GM23338 (cell line): ENCODE data around the gene NSMCE4A. TPM values are rescaled to one million over a fixed set of nuclear protein-coding genes. Genes with fewer than 3 reads are reported as not detected.

Experiments used
- ATAC-seq: fragments of 200-7000 bp; cut with Tn5 transposase; 3 replicates; pipeline ENCODE4 v1.9.1; 2020
- DNase-seq: peaks from one replicate; pipeline ENCODE4 v3.0.0-alpha.2; 2015; ENCODE audit warnings: low spot score
- H2AFZ ChIP-seq: fragments of 200-600 bp; sonication (generic); 2 replicates; pipeline ENCODE4 v1.8.0; 2016; ENCODE audit warnings: antibody characterized with exemption, mild to moderate bottlenecking, moderate library complexity
- H3F3A ChIP-seq: fragments of 200-600 bp; sonication (generic); replicated peaks from 2 replicates; pipeline ENCODE4 v1.8.0; 2017; ENCODE audit warnings: antibody characterized with exemption, mixed run types, low read depth
- H3K27ac ChIP-seq: fragments of 200-600 bp; sonication (generic); 2 replicates; pipeline ENCODE4 v1.6.1; 2016; ENCODE audit warnings: low read depth
- H3K27me3 ChIP-seq: fragments of 200-600 bp; sonication (generic); 2 replicates; pipeline ENCODE4 v1.8.0; 2016; ENCODE audit warnings: mild to moderate bottlenecking, mixed run types, moderate library complexity; ENCODE audit not compliant: insufficient read depth
- H3K36me3 ChIP-seq: fragments of 200-600 bp; sonication (generic); 2 replicates; pipeline ENCODE4 v1.8.0; 2016; ENCODE audit warnings: mild to moderate bottlenecking; ENCODE audit not compliant: insufficient read depth
- H3K4me1 ChIP-seq: fragments of 200-600 bp; sonication (generic); 2 replicates; pipeline ENCODE4 v1.8.0; 2016; ENCODE audit warnings: mild to moderate bottlenecking, moderate library complexity; ENCODE audit not compliant: insufficient read depth
- H3K4me2 ChIP-seq: fragments of 200-600 bp; sonication (generic); 2 replicates; pipeline ENCODE4 v1.7.1; 2017; ENCODE audit warnings: mixed run types
- H3K4me3 ChIP-seq: fragments of 200-600 bp; sonication (generic); 2 replicates; pipeline ENCODE4 v1.6.1; 2016; ENCODE audit warnings: mixed run types
- H3K79me2 ChIP-seq: fragments of 200-600 bp; sonication (generic); replicated peaks from 2 replicates; pipeline ENCODE4 v1.8.0; 2017; ENCODE audit warnings: mild to moderate bottlenecking; ENCODE audit not compliant: insufficient read depth
- H3K9me2 ChIP-seq: fragments of 200-600 bp; sonication (generic); 2 replicates; pipeline ENCODE4 v1.8.0; 2017; ENCODE audit not compliant: insufficient read depth
- H4K20me1 ChIP-seq: fragments of 200-600 bp; sonication (generic); replicated peaks from 2 replicates; pipeline ENCODE4 v1.8.0; 2017; ENCODE audit warnings: mild to moderate bottlenecking; ENCODE audit not compliant: insufficient read depth
- H3K27ac Mint-ChIP-seq: 2 replicates; pipeline ENCODE4 v1.8.0; 2020; ENCODE audit warnings: inconsistent platforms, mild to moderate bottlenecking, moderate library complexity, mixed read lengths
- H3K27me3 Mint-ChIP-seq: 3 replicates; pipeline ENCODE4 v1.8.0; 2022; ENCODE audit warnings: low read depth, mild to moderate bottlenecking, moderate library complexity, mixed read lengths, inconsistent platforms; ENCODE audit not compliant: insufficient read depth, poor library complexity
- H3K36me3 Mint-ChIP-seq: 3 replicates; pipeline ENCODE4 v1.8.0; 2021; ENCODE audit warnings: low read depth, mild to moderate bottlenecking, inconsistent platforms, moderate library complexity, mixed read lengths
- H3K4me1 Mint-ChIP-seq: 3 replicates; pipeline ENCODE4 v1.8.0; 2020; ENCODE audit warnings: mild to moderate bottlenecking, inconsistent platforms, mixed read lengths
- H3K4me3 Mint-ChIP-seq: 3 replicates; pipeline ENCODE4 v1.8.0; 2021; ENCODE audit warnings: moderate library complexity, mild to moderate bottlenecking, inconsistent platforms, mixed read lengths
- H3K9me3 Mint-ChIP-seq: 3 replicates; pipeline ENCODE4 v1.8.0; 2020; ENCODE audit warnings: moderate library complexity, mild to moderate bottlenecking, inconsistent platforms, mixed read lengths
- EZH2 ChIP-seq: fragments of 200-600 bp; sonication (generic); IDR thresholded peaks from one replicate; pipeline ENCODE4 v1.8.0; 2017; ENCODE audit warnings: antibody characterized with exemption, mild to moderate bottlenecking, low read depth; ENCODE audit not compliant: unreplicated experiment
- EZH2phosphoT487 ChIP-seq: fragments of 200-600 bp; sonication (generic); IDR thresholded peaks from one replicate; pipeline ENCODE4 v1.8.1; 2018; ENCODE audit warnings: antibody characterized with exemption; ENCODE audit not compliant: unreplicated experiment
- JUNB ChIP-seq: IDR thresholded peaks from one replicate; pipeline ENCODE4 v1.6.1; 2016; ENCODE audit warnings: antibody characterized with exemption; ENCODE audit not compliant: unreplicated experiment
- NANOG ChIP-seq: IDR thresholded peaks from 2 replicates; pipeline ENCODE4 v1.6.1; 2016; ENCODE audit warnings: antibody characterized with exemption, borderline replicate concordance
- POLR2AphosphoS5 ChIP-seq: IDR thresholded peaks from 2 replicates; pipeline ENCODE4 v1.6.1; 2016; ENCODE audit warnings: antibody characterized with exemption, low read depth
- STAT1 ChIP-seq: IDR thresholded peaks from one replicate; pipeline ENCODE4 v1.6.1; 2016; ENCODE audit warnings: antibody characterized with exemption; ENCODE audit not compliant: unreplicated experiment
- ZNF114 ChIP-seq: fragments of 250-450 bp; sonication (Bioruptor Pico); IDR thresholded peaks from 2 replicates; pipeline ENCODE4 v1.5.0; 2020; ENCODE audit warnings: mild to moderate bottlenecking, moderate library complexity
- ZNF331 ChIP-seq: fragments of 250-450 bp; sonication (Bioruptor Pico); IDR thresholded peaks from 2 replicates; pipeline ENCODE4 v1.5.0; 2020; ENCODE audit warnings: low read depth, mild to moderate bottlenecking, moderate library complexity
- polyA plus RNA-seq: library from polyadenylated mRNA; unstranded; fragments of >200 nt; fragmentation: Nextera tagmentation; extraction: Ambion mirVana; gene quantifications from 2 replicates; pipeline ENCODE4 v1.2.1, GENCODE V29; 2016
- total RNA-seq: library from RNA; depleted of rRNA; stranded (reverse); fragments of >200 nt; shearing (Covaris generic); gene quantifications from 2 replicates; pipeline ENCODE4 v1.2.3, GENCODE V29; 2014
- TF ChIP-seq, protein P1 (sequence below), 2 experiments: fragments of 200-600 bp in 1 of 2; sonication (generic) in 1 of 2; conservative IDR thresholded peaks; 2 replicates each; pipeline versions ENCODE4 v1.5.1 to v1.6.1; 2016 to 2017; ENCODE audit warnings: antibody characterized with exemption in 2 of 2, low read depth in 2 of 2, mild to moderate bottlenecking in 2 of 2, moderate library complexity in 1 of 2
- TF ChIP-seq, protein P2 (sequence below): fragments of 250-450 bp; sonication (Bioruptor Pico); IDR thresholded peaks from 2 replicates; pipeline ENCODE4 v1.5.0; 2020; ENCODE audit warnings: mild to moderate bottlenecking, moderate library complexity
- TF ChIP-seq, protein P3 (sequence below): IDR thresholded peaks from 2 replicates; pipeline ENCODE4 v1.6.1; 2016; ENCODE audit warnings: antibody characterized with exemption

Gene NSMCE4A
- total and polyA plus RNA-seq, 2 experiments from 2014 or later = 84.8 to 94.9 TPM

DNA sequence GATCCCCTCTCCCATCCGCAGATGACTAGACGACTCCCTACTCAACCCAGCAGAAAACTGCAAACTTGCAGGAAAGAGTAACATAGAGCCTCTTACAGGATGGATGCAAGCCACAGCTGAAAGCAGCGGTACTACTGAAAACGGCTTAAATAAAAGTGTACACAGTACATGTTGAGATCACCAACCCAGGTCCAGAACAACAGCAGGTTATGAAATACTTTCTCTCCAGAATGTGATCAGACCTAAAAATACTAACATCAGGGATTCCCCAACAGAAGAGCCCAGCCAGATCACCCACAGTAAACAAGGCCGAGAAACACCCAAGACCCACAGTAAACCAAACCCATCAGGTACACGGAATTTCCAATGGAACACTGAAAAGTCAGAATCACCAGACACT, 60.4 kb downstream of the NSMCE4A start (continued):
- TF ChIP-seq, protein P1, sequence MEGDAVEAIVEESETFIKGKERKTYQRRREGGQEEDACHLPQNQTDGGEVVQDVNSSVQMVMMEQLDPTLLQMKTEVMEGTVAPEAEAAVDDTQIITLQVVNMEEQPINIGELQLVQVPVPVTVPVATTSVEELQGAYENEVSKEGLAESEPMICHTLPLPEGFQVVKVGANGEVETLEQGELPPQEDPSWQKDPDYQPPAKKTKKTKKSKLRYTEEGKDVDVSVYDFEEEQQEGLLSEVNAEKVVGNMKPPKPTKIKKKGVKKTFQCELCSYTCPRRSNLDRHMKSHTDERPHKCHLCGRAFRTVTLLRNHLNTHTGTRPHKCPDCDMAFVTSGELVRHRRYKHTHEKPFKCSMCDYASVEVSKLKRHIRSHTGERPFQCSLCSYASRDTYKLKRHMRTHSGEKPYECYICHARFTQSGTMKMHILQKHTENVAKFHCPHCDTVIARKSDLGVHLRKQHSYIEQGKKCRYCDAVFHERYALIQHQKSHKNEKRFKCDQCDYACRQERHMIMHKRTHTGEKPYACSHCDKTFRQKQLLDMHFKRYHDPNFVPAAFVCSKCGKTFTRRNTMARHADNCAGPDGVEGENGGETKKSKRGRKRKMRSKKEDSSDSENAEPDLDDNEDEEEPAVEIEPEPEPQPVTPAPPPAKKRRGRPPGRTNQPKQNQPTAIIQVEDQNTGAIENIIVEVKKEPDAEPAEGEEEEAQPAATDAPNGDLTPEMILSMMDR (conservative IDR thresholded peaks at IDR 0.05; ENCODE audit: low read depth in 2 of 2) = no peak

DNA sequence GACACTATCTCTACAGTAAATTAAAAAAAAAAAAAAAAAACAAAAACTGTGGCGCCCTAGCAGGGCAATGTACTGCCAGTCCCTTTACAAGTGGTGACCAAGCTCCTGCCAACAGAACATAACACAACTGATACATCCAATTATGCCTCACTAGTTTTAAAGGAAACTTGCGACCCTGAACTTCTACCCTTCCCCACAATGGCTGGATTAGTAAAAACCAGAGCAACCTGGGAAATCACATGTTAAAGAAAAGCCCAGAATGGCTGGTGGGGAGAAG, 63.7 kb downstream of the NSMCE4A start:
- peaks cover 9% of the 10 kb centered on the region for H3K36me3 ChIP-seq
- TF ChIP-seq EZH2phosphoT487 (no peak), NANOG (no peak), POLR2AphosphoS5 (no peak), ZNF331 (CRISPR knock-in tag) (no peak), EZH2 (no peak), ZNF114 (CRISPR knock-in tag) (no peak), STAT1 (no peak), JUNB (no peak)
- TF ChIP-seq, protein P1 (conservative IDR thresholded peaks at IDR 0.05; ENCODE audit: low read depth in 2 of 2) = no peak
- TF ChIP-seq, protein P2, sequence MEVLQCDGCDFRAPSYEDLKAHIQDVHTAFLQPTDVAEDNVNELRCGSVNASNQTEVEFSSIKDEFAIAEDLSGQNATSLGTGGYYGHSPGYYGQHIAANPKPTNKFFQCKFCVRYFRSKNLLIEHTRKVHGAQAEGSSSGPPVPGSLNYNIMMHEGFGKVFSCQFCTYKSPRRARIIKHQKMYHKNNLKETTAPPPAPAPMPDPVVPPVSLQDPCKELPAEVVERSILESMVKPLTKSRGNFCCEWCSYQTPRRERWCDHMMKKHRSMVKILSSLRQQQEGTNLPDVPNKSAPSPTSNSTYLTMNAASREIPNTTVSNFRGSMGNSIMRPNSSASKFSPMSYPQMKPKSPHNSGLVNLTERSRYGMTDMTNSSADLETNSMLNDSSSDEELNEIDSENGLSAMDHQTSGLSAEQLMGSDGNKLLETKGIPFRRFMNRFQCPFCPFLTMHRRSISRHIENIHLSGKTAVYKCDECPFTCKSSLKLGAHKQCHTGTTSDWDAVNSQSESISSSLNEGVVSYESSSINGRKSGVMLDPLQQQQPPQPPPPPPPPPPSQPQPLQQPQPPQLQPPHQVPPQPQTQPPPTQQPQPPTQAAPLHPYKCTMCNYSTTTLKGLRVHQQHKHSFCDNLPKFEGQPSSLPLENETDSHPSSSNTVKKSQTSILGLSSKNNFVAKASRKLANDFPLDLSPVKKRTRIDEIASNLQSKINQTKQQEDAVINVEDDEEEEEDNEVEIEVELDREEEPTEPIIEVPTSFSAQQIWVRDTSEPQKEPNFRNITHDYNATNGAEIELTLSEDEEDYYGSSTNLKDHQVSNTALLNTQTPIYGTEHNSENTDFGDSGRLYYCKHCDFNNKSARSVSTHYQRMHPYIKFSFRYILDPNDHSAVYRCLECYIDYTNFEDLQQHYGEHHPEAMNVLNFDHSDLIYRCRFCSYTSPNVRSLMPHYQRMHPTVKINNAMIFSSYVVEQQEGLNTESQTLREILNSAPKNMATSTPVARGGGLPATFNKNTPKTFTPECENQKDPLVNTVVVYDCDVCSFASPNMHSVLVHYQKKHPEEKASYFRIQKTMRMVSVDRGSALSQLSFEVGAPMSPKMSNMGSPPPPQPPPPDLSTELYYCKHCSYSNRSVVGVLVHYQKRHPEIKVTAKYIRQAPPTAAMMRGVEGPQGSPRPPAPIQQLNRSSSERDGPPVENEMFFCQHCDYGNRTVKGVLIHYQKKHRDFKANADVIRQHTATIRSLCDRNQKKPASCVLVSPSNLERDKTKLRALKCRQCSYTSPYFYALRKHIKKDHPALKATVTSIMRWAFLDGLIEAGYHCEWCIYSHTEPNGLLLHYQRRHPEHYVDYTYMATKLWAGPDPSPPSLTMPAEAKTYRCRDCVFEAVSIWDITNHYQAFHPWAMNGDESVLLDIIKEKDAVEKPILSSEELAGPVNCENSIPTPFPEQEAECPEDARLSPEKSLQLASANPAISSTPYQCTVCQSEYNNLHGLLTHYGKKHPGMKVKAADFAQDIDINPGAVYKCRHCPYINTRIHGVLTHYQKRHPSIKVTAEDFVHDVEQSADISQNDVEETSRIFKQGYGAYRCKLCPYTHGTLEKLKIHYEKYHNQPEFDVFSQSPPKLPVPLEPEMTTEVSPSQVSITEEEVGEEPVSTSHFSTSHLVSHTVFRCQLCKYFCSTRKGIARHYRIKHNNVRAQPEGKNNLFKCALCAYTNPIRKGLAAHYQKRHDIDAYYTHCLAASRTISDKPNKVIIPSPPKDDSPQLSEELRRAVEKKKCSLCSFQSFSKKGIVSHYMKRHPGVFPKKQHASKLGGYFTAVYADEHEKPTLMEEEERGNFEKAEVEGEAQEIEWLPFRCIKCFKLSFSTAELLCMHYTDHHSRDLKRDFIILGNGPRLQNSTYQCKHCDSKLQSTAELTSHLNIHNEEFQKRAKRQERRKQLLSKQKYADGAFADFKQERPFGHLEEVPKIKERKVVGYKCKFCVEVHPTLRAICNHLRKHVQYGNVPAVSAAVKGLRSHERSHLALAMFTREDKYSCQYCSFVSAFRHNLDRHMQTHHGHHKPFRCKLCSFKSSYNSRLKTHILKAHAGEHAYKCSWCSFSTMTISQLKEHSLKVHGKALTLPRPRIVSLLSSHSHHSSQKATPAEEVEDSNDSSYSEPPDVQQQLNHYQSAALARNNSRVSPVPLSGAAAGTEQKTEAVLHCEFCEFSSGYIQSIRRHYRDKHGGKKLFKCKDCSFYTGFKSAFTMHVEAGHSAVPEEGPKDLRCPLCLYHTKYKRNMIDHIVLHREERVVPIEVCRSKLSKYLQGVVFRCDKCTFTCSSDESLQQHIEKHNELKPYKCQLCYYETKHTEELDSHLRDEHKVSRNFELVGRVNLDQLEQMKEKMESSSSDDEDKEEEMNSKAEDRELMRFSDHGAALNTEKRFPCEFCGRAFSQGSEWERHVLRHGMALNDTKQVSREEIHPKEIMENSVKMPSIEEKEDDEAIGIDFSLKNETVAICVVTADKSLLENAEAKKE (CRISPR knock-in tag) = no peak
- TF ChIP-seq, protein P3, sequence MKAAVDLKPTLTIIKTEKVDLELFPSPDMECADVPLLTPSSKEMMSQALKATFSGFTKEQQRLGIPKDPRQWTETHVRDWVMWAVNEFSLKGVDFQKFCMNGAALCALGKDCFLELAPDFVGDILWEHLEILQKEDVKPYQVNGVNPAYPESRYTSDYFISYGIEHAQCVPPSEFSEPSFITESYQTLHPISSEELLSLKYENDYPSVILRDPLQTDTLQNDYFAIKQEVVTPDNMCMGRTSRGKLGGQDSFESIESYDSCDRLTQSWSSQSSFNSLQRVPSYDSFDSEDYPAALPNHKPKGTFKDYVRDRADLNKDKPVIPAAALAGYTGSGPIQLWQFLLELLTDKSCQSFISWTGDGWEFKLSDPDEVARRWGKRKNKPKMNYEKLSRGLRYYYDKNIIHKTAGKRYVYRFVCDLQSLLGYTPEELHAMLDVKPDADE = no peak

More for the DNA sequence above, 63.7 kb downstream of the NSMCE4A start:
- Mint-ChIP-seq H3K4me1 (no peaks in the 10 kb centered on the region), H3K9me3 (no peaks in the 10 kb centered on the region), H3K27ac (no peak overlapping the region), H3K4me3 (no peak overlapping the region), H3K36me3 (peaks cover 71% of the 10 kb centered on the region), H3K27me3 (peaks cover 3% of the 10 kb centered on the region)
- Histone ChIP-seq H3K4me3 (no peak overlapping the region), H3K4me2 (no peak overlapping the region), H3K9me2 (no peaks in the 10 kb centered on the region), H3K4me1 (no peaks in the 10 kb centered on the region), H3K79me2 (peaks cover 33% of the 10 kb centered on the region), H3K27ac (peak overlapping the region; percentile 29; the same call in 1 of the 2 replicates), H3F3A (no peaks in the 10 kb centered on the region), H3K27me3 (no peaks in the 10 kb centered on the region), H4K20me1 (no peaks in the 10 kb centered on the region; the same call in 1 of the 2 replicates), H2AFZ (no peak overlapping the region)
- ATAC-seq (no peak), DNase-seq (no peak)
